Loucy (cell line): Measurements from ENCODE around the gene MAP3K5.

ENCODE experiments used
- H2AFZ ChIP-seq: fragments of 200-600 bp; sonication (generic); 2 replicates; pipeline ENCODE4 v1.6.0; 2016; ENCODE audit warnings: antibody characterized with exemption, mild to moderate bottlenecking, low read length, moderate library complexity
- H3F3A ChIP-seq: fragments of 200-600 bp; 2 replicates; pipeline ENCODE4 v1.6.0; 2016; ENCODE audit warnings: antibody characterized with exemption, low read depth, mild to moderate bottlenecking
- H3K27me3 ChIP-seq: fragments of 200-600 bp; sonication (generic); 2 replicates; pipeline ENCODE4 v1.6.1; 2014; ENCODE audit warnings: low read length, mild to moderate bottlenecking; ENCODE audit not compliant: insufficient read depth, poor library complexity, severe bottlenecking
- H3K36me3 ChIP-seq: fragments of 200-600 bp; sonication (generic); 2 replicates; pipeline ENCODE4 v1.6.1; 2016; ENCODE audit warnings: low read length; ENCODE audit not compliant: insufficient read depth
- H3K4me1 ChIP-seq: fragments of 200-600 bp; sonication (generic); 2 replicates; pipeline ENCODE4 v1.5.1; 2014; ENCODE audit warnings: low read length, mild to moderate bottlenecking; ENCODE audit not compliant: insufficient read depth, poor library complexity, severe bottlenecking
- H3K4me2 ChIP-seq: fragments of 200-600 bp; sonication (generic); 2 replicates; pipeline ENCODE4 v1.6.0; 2014; ENCODE audit warnings: antibody characterized with exemption, low read length, low read depth, mild to moderate bottlenecking; ENCODE audit not compliant: poor library complexity, severe bottlenecking
- H3K4me3 ChIP-seq: fragments of 200-600 bp; sonication (generic); 2 replicates; pipeline ENCODE4 v1.5.1; 2014; ENCODE audit warnings: low read length, mild to moderate bottlenecking, mixed read lengths; ENCODE audit not compliant: poor library complexity, severe bottlenecking
- H3K79me2 ChIP-seq: fragments of 200-600 bp; sonication (generic); 2 replicates; pipeline ENCODE4 v1.6.1; 2014; ENCODE audit warnings: low read length; ENCODE audit not compliant: insufficient read depth
- H3K9ac ChIP-seq: fragments of 200-600 bp; sonication (generic); 2 replicates; pipeline ENCODE4 v1.6.0; 2014; ENCODE audit warnings: mild to moderate bottlenecking, low read depth, low read length, moderate library complexity; ENCODE audit not compliant: poor library complexity, severe bottlenecking
- H3K9me2 ChIP-seq: fragments of 200-600 bp; sonication (generic); replicated peaks from 2 replicates; pipeline ENCODE4 v1.6.1; 2016; ENCODE audit warnings: low read depth, low read length, mixed read lengths
- H3K9me3 ChIP-seq: fragments of 200-600 bp; sonication (generic); 2 replicates; pipeline ENCODE4 v1.6.1; 2014; ENCODE audit warnings: mild to moderate bottlenecking, antibody characterized with exemption, low read length, low read depth; ENCODE audit not compliant: insufficient read depth
- H4K20me1 ChIP-seq: fragments of 200-600 bp; sonication (generic); 2 replicates; pipeline ENCODE4 v1.6.0; 2014; ENCODE audit warnings: antibody characterized with exemption, low read length, mild to moderate bottlenecking; ENCODE audit not compliant: insufficient read depth, poor library complexity, severe bottlenecking
- CTCF ChIP-seq: fragments of 200-600 bp; sonication (generic); conservative IDR thresholded peaks from 2 replicates; pipeline ENCODE4 v1.5.1; 2014; ENCODE audit warnings: mild to moderate bottlenecking, antibody characterized with exemption, low read length
- EZH2phosphoT487 ChIP-seq: fragments of 200-600 bp; IDR thresholded peaks from 2 replicates; pipeline ENCODE4 v1.6.1; 2018; ENCODE audit warnings: antibody characterized with exemption, mild to moderate bottlenecking, moderate library complexity, borderline replicate concordance

Gene MAP3K5

GRCh38 chr6:136567688-136568087 is 224.6 kb downstream of the MAP3K5 start:
- Histone ChIP-seq H3K9me3 (peaks cover 27% of the 10 kb centered on the region), H3K36me3 (no peaks in the 10 kb centered on the region), H2AFZ (no peak overlapping the region), H3K4me3 (peak overlapping the region; percentile 29), H4K20me1 (no peaks in the 10 kb centered on the region), H3K79me2 (no peaks in the 10 kb centered on the region), H3K4me2 (peak overlapping the region; percentile 53), H3K27me3 (peaks cover 84% of the 10 kb centered on the region), H3K9ac (peak overlapping the region; percentile 23), H3K9me2 (no peaks in the 10 kb centered on the region), H3K4me1 (peaks cover 47% of the 10 kb centered on the region), H3F3A (peaks cover 7% of the 10 kb centered on the region)
- TF ChIP-seq CTCF: no peak
- no peak for TF ChIP-seq EZH2phosphoT487

GRCh38 chr6:136566851-136567250 is 225.4 kb downstream of the MAP3K5 start:
- H3K4me1 ChIP-seq: peaks cover 53% of the 10 kb centered on the region
- peak; percentile 99 for TF ChIP-seq EZH2phosphoT487
- no peak for TF ChIP-seq CTCF
- peak overlapping the region; percentile 26 for H3K9ac ChIP-seq
- peaks cover 85% of the 10 kb centered on the region for H3K27me3 ChIP-seq
- H2AFZ ChIP-seq: no peak overlapping the region
- peak overlapping the region; percentile 53 for H3K4me2 ChIP-seq
- no peaks in the 10 kb centered on the region for H3K9me2 ChIP-seq
- no peaks in the 10 kb centered on the region for H3K79me2 ChIP-seq
- peaks cover 27% of the 10 kb centered on the region for H3K9me3 ChIP-seq
- no peaks in the 10 kb centered on the region for H3K36me3 ChIP-seq
- peak overlapping the region; percentile 29 for H3K4me3 ChIP-seq
- H4K20me1 ChIP-seq: no peaks in the 10 kb centered on the region
- H3F3A ChIP-seq: peaks cover 7% of the 10 kb centered on the region

GRCh38 chr6:136566007-136566487 is 226.2 kb downstream of the MAP3K5 start:
- peak overlapping the region; percentile 26 for H3K9ac ChIP-seq
- TF ChIP-seq CTCF (no peak), EZH2phosphoT487 (no peak)
- H3K9me3 ChIP-seq: peaks cover 19% of the 10 kb centered on the region
- H3K4me1 ChIP-seq: peaks cover 53% of the 10 kb centered on the region
- H3K36me3 ChIP-seq: no peaks in the 10 kb centered on the region
- H3K4me2 ChIP-seq: peak overlapping the region; percentile 53
- peaks cover 7% of the 10 kb centered on the region for H3F3A ChIP-seq
- peak overlapping the region; percentile 29 for H3K4me3 ChIP-seq
- H3K27me3 ChIP-seq: peaks cover 85% of the 10 kb centered on the region
- H3K9me2 ChIP-seq: no peaks in the 10 kb centered on the region
- H4K20me1 ChIP-seq: no peaks in the 10 kb centered on the region
- H2AFZ ChIP-seq: no peak overlapping the region
- H3K79me2 ChIP-seq: no peaks in the 10 kb centered on the region
